GM21619 (cell line): ENCODE results near the gene KCNK7.

Experiments used
- ATAC-seq: cut with Tn5 transposase; IDR thresholded peaks from one replicate; pipeline ENCODE4 v1.9.1; 2021; ENCODE audit not compliant: unreplicated experiment

The KCNK7 gene

GRCh38 chr11:65558930-65559509, 36.6 kb downstream of the KCNK7 start:
- ATAC-seq: no peak

- no peak for ATAC-seq
These were observed 37.3 kb downstream of the KCNK7 start, which contains the start of gene LTBP3 for GRCh38 chr11:65558002-65558929. TSS of gene LTBP3 (minus strand) at chr11:65558359. CDS start at chr11:65557959, 400 bp downstream.

- ATAC-seq: no peak
These were observed 38.2 kb downstream of the KCNK7 start for GRCh38 chr11:65557280-65558001.

- ATAC-seq: no peak
These were observed 38.9 kb downstream of the KCNK7 start for GRCh38 chr11:65556470-65557279.

DNA sequence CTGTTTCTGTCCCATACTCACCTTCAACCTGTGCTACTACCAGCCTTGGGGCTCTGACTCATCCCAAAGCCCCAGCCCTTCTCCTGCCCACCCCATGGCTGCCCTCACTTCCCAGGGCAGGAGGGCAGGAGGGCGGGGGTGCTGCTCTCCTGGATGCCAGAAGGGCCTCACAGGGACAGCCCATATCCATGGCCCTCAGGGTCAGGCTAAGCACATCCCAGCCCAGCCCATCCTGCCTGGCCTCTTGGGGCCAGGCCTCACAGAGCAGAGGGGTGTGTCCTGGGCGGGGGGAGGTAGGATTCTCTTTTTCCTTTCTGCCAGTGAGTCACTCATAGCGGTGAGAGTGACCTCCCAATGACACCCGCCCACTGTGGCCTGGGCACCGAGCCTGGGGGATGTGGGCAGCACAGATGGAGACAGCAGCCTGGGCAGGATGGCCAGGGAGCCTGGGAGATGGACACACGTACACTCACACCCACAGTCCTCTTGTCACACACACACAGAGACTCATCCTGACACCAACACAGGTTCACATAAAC, 39.8 kb downstream of the KCNK7 start:
- ATAC-seq: no peak

DNA sequence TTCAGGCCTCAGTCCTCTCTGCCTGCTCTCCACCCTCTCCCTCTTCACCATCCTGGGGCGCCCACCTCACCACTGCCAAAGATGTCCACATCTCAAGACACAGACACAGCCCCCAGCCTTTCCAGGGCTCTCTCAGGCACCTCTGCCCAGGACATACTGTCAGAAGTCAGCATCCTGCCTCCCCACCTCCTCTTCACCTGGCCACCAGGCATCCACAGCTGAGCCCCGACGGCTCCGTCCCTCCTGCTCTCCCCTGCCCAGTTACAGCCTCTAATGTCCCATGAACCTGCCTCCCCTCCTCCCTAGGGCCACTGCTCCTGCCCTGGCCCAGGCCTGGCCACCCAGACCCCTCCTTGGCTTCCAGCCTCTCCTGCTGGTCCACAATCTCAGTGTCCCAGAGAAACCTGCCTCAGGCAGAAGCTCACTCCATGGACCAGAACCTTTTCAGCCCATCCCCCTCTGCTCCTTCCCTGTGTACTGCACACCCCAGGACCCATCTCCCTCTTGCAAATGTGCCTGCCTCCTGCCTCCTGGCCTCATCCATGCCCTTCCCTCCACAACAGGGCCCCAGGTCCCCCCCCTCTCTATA, 40.7 kb downstream of the KCNK7 start:
- no peak for ATAC-seq

- ATAC-seq: no peak
These were observed 41.4 kb downstream of the KCNK7 start for GRCh38 chr11:65554057-65554818.

- no peak for ATAC-seq
These were observed 42.1 kb downstream of the KCNK7 start for GRCh38 chr11:65553301-65554001.

GRCh38 chr11:65552388-65552951, 43.1 kb downstream of the KCNK7 start:
- no peak for ATAC-seq

- peak; percentile 60 for ATAC-seq
These were observed 43.8 kb downstream of the KCNK7 start for GRCh38 chr11:65551572-65552387.

DNA sequence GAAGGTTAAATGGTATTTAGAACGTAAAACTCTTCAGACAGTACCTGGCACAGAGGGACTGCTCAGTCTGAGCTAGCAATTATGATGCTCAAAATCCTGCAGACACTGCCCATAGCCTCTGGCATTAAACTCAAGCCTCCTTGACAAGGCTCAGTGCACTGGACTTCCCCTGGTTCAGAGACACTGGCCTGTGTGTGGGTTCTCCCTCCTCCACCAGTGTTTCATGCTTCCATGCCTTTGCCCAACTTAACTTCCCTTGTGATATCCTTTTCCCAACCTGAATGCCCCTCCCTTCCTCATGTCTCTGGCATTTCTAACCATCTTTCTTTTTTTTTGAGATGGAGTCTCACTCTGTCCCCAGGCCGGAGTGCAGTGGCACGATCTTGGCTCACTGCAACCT, 46.5 kb downstream of the KCNK7 start:
- no peak for ATAC-seq

DNA sequence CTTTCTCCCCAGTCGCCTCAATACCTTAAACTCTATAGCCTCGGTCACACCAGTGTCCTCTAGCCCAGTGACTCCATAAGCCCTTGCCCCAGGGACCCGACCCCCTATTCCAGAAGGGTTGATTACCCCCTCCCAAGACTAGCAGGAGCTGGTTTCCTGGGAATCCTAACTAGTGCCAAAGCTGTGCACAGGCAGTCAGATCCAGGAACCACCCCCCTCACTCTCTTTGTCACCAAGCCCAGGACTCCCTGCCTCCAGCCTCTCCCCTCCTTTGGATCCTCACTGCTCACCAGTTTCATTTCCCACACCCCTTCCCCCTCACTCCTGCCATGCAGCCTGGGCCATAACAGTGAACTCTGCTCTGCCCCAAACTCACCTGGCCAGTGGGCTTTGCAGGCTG, 47.2 kb downstream of the KCNK7 start:
- no peak for ATAC-seq

DNA sequence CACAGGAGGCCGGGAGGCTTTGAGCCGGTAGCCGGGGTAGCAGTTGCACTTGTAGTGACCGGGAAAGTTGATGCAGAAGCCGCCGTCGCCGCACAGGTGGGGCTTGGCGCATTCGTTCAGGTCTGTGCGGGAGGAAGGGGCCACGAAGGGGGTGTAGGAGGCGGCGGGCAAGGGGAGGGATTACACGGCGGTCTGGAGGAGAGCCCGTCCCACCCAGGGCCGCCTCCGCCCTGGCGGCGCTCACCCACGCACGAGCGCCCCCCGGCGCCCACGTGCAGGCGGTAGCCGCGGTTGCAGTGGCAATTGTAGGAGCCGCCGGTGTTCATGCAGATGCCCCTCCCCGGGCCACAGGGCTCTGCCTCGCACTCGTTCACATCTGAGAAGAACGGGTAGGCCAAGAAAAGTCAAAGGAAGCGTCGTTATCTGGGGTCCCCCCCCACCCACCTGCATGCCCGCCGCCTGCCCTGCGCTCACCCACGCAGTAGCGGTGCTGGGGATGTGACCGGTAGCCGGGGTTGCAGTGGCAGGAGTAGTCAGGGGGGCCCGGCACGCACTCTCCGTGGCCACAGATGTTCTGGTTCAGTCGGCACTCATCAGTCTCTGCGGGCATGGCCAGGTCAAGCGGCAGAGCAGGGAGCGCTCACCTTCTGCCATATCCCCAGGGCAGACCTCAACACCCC, 48.0 kb downstream of the KCNK7 start:
- ATAC-seq: no peak

DNA sequence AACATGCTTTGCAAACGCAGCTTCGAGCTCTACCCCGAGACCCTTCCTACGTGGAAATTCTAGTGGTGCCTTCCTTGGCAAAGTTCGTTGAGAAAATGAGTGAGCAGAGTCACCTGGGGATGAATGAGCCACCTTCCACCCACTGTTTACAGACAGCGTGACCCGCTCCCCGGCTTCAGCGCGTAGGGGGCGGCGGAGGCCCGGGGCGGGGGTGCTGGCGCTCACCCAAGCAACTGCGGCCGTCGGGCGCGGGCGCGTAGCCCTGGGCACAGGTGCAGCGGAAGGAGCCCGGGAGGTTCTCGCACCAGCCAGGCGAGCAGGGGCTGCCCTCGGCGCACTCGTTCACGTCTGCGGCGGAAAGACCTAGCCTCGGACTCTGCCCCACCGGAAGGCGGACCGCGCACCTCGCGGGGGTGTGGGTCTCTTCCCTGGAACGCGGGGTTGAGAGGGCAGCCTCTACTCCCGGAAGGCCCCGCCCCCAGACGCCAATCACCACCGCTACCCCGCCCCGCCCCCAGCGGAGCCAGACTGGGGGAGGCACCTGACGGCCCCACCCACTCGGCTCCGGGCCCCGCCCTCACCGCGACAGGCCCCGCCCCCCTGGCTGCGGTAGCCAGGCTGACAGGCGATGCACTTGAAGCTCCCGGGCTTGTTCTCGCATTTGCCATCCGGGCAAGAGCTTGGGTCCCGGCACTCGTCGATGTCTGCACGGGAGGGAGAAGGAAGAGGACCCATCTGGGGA, 49.2 kb downstream of the KCNK7 start:
- peak; percentile 70 for ATAC-seq

- ATAC-seq: no peak
These were observed 49.8 kb downstream of the KCNK7 start for GRCh38 chr11:65545853-65546216.
